IPS-18a (cell line): ENCODE results near the gene TCF7L1.

Source experiments
- H3K27ac ChIP-seq: one replicate; pipeline ENCODE4 v1.5.1; 2013; ENCODE audit warnings: low read length
- H3K27me3 ChIP-seq: one replicate; pipeline ENCODE4 v1.6.1; 2013; ENCODE audit warnings: mild to moderate bottlenecking, low read length; ENCODE audit not compliant: control insufficient read depth, insufficient read depth
- H3K36me3 ChIP-seq: one replicate; pipeline ENCODE4 v1.6.1; 2013; ENCODE audit warnings: low read depth, low read length; ENCODE audit not compliant: control insufficient read depth
- H3K4me1 ChIP-seq: one replicate; pipeline ENCODE4 v1.6.1; 2013; ENCODE audit warnings: low read depth, low read length; ENCODE audit not compliant: control insufficient read depth
- H3K4me3 ChIP-seq: one replicate; pipeline ENCODE4 v1.5.1; 2013; ENCODE audit warnings: low read length
- H3K9ac ChIP-seq: one replicate; pipeline ENCODE4 v1.6.1; 2013; ENCODE audit warnings: mild to moderate bottlenecking, low read length, moderate library complexity
- H3K9me3 ChIP-seq: one replicate; pipeline ENCODE4 v1.6.1; 2013; ENCODE audit warnings: low read depth, low read length; ENCODE audit not compliant: control insufficient read depth

The TCF7L1 gene

GRCh38 chr2:85166021-85166420, 32.8 kb downstream of the TCF7L1 start:
- peaks cover 31% of the 10 kb centered on the region for H3K4me1 ChIP-seq
- H3K9ac ChIP-seq: no peak overlapping the region

GRCh38 chr2:85167479-85167878, 34.3 kb downstream of the TCF7L1 start:
- no peak overlapping the region for H3K27ac ChIP-seq
- no peak overlapping the region for H3K9ac ChIP-seq
- H3K9me3 ChIP-seq: no peaks in the 10 kb centered on the region
- peaks cover 4% of the 10 kb centered on the region for H3K36me3 ChIP-seq
- peaks cover 19% of the 10 kb centered on the region for H3K4me1 ChIP-seq
- H3K4me3 ChIP-seq: no peak overlapping the region
- H3K27me3 ChIP-seq: no peaks in the 10 kb centered on the region

More at GRCh38 chr2:85166021-85166420, 32.8 kb downstream of the TCF7L1 start:
- H3K27ac ChIP-seq: no peak overlapping the region
- H3K27me3 ChIP-seq: no peaks in the 10 kb centered on the region
- H3K9me3 ChIP-seq: no peaks in the 10 kb centered on the region
- H3K36me3 ChIP-seq: peaks cover 4% of the 10 kb centered on the region
- H3K4me3 ChIP-seq: no peak overlapping the region

- no peaks in the 10 kb centered on the region for H3K9me3 ChIP-seq
- H3K27ac ChIP-seq: no peak overlapping the region
- H3K36me3 ChIP-seq: peaks cover 4% of the 10 kb centered on the region
- H3K27me3 ChIP-seq: no peaks in the 10 kb centered on the region
- no peak overlapping the region for H3K9ac ChIP-seq
- H3K4me1 ChIP-seq: peaks cover 4% of the 10 kb centered on the region
- H3K4me3 ChIP-seq: no peak overlapping the region
These were observed 35.8 kb downstream of the TCF7L1 start for GRCh38 chr2:85168942-85169341.

GRCh38 chr2:85169581-85169980, 36.4 kb downstream of the TCF7L1 start:
- Histone ChIP-seq H3K27ac (no peak overlapping the region), H3K4me1 (peaks cover under 1% of the 10 kb centered on the region), H3K4me3 (no peak overlapping the region), H3K36me3 (peaks cover 7% of the 10 kb centered on the region), H3K9me3 (no peaks in the 10 kb centered on the region), H3K27me3 (no peaks in the 10 kb centered on the region), H3K9ac (no peak overlapping the region)

GRCh38 chr2:85170938-85171475, 37.8 kb downstream of the TCF7L1 start:
- H3K27ac ChIP-seq: no peak overlapping the region
- H3K36me3 ChIP-seq: peaks cover 7% of the 10 kb centered on the region
- no peak overlapping the region for H3K9ac ChIP-seq
- H3K4me1 ChIP-seq: peaks cover 15% of the 10 kb centered on the region
- no peaks in the 10 kb centered on the region for H3K27me3 ChIP-seq
- H3K9me3 ChIP-seq: no peaks in the 10 kb centered on the region
- no peak overlapping the region for H3K4me3 ChIP-seq

- Histone ChIP-seq H3K27me3 (no peaks in the 10 kb centered on the region), H3K9me3 (no peaks in the 10 kb centered on the region), H3K4me1 (peaks cover 17% of the 10 kb centered on the region), H3K4me3 (no peak overlapping the region), H3K9ac (no peak overlapping the region), H3K27ac (no peak overlapping the region), H3K36me3 (peaks cover 7% of the 10 kb centered on the region)
These were observed 38.7 kb downstream of the TCF7L1 start for GRCh38 chr2:85171916-85172315.

- Histone ChIP-seq H3K27ac (no peak overlapping the region), H3K9ac (no peak overlapping the region), H3K4me1 (peaks cover 30% of the 10 kb centered on the region), H3K9me3 (no peaks in the 10 kb centered on the region), H3K4me3 (no peak overlapping the region), H3K27me3 (no peaks in the 10 kb centered on the region), H3K36me3 (peaks cover 3% of the 10 kb centered on the region)
These were observed 40.7 kb downstream of the TCF7L1 start for GRCh38 chr2:85173909-85174308.

- no peak overlapping the region for H3K9ac ChIP-seq
- H3K4me1 ChIP-seq: peaks cover 40% of the 10 kb centered on the region
- no peak overlapping the region for H3K4me3 ChIP-seq
- no peaks in the 10 kb centered on the region for H3K27me3 ChIP-seq
- H3K36me3 ChIP-seq: peaks cover 3% of the 10 kb centered on the region
- H3K9me3 ChIP-seq: no peaks in the 10 kb centered on the region
- no peak overlapping the region for H3K27ac ChIP-seq
These were observed 41.8 kb downstream of the TCF7L1 start for GRCh38 chr2:85174943-85175342.

- Histone ChIP-seq H3K27ac (no peak overlapping the region), H3K36me3 (peaks cover 3% of the 10 kb centered on the region), H3K27me3 (no peaks in the 10 kb centered on the region), H3K4me1 (peaks cover 47% of the 10 kb centered on the region), H3K9ac (no peak overlapping the region), H3K9me3 (no peaks in the 10 kb centered on the region), H3K4me3 (no peak overlapping the region)
These were observed 42.4 kb downstream of the TCF7L1 start for GRCh38 chr2:85175369-85176299.

- peaks cover 3% of the 10 kb centered on the region for H3K36me3 ChIP-seq
- H3K27ac ChIP-seq: no peak overlapping the region
- no peaks in the 10 kb centered on the region for H3K9me3 ChIP-seq
- H3K4me3 ChIP-seq: no peak overlapping the region
- no peak overlapping the region for H3K9ac ChIP-seq
- H3K4me1 ChIP-seq: peaks cover 59% of the 10 kb centered on the region
- H3K27me3 ChIP-seq: no peaks in the 10 kb centered on the region
These were observed 44.0 kb downstream of the TCF7L1 start for GRCh38 chr2:85177031-85177824.

GRCh38 chr2:85178154-85178553, 45.0 kb downstream of the TCF7L1 start:
- H3K4me1 ChIP-seq: peaks cover 59% of the 10 kb centered on the region
- H3K27me3 ChIP-seq: no peaks in the 10 kb centered on the region
- H3K4me3 ChIP-seq: peak overlapping the region; percentile 3
- peaks cover 3% of the 10 kb centered on the region for H3K36me3 ChIP-seq
- H3K27ac ChIP-seq: no peak overlapping the region
- no peaks in the 10 kb centered on the region for H3K9me3 ChIP-seq
- H3K9ac ChIP-seq: no peak overlapping the region
